ENCODE measurements around the gene IL22RA2. TPM values are rescaled to one million over a fixed set of nuclear protein-coding genes. Genes with fewer than 3 reads are reported as not detected.

The IL22RA2 gene, protein sequence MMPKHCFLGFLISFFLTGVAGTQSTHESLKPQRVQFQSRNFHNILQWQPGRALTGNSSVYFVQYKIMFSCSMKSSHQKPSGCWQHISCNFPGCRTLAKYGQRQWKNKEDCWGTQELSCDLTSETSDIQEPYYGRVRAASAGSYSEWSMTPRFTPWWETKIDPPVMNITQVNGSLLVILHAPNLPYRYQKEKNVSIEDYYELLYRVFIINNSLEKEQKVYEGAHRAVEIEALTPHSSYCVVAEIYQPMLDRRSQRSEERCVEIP
- not detected for total RNA-seq

- no peak within 1 kb of the TSS for H3K4me3 ChIP-seq
- no peaks in the 10 kb centered on the region for H3K27me3 ChIP-seq (replicated peaks; ENCODE audit: insufficient read depth)
- TF ChIP-seq, protein P1, sequence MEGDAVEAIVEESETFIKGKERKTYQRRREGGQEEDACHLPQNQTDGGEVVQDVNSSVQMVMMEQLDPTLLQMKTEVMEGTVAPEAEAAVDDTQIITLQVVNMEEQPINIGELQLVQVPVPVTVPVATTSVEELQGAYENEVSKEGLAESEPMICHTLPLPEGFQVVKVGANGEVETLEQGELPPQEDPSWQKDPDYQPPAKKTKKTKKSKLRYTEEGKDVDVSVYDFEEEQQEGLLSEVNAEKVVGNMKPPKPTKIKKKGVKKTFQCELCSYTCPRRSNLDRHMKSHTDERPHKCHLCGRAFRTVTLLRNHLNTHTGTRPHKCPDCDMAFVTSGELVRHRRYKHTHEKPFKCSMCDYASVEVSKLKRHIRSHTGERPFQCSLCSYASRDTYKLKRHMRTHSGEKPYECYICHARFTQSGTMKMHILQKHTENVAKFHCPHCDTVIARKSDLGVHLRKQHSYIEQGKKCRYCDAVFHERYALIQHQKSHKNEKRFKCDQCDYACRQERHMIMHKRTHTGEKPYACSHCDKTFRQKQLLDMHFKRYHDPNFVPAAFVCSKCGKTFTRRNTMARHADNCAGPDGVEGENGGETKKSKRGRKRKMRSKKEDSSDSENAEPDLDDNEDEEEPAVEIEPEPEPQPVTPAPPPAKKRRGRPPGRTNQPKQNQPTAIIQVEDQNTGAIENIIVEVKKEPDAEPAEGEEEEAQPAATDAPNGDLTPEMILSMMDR (IDR thresholded peaks at IDR 0.05) = no peak
- TF ChIP-seq POLR2A (IDR thresholded peaks at IDR 0.05) (no peak), POLR2AphosphoS5 (IDR thresholded peaks at IDR 0.05) (no peak)
- WGBS = 91% methylated on average over 4 of the region's 4 CpGs
- no peaks in the 10 kb centered on the region for H3K9me3 ChIP-seq
- intact Hi-C loops (cut with DNase I) = no loop called here
- no peak within 1 kb of the TSS for H3K27ac ChIP-seq
- no peaks in the 10 kb centered on the region for H3K36me3 ChIP-seq
- DNase-seq (ENCODE audit: low spot score) = no peak
- no peaks in the 10 kb centered on the region for H3K4me1 ChIP-seq (replicated peaks)
These were observed at the start of gene IL22RA2 for GRCh38 chr6:137173501-137173900. Gene IL22RA2, minus strand, starts transcription at chr6:137173644. Its CDS starts 11,895 bp downstream, at chr6:137161749.

GRCh38 chr6:137222381-137222780 lies 48.9 kb upstream of the IL22RA2 start:
- Histone ChIP-seq H3K9me3 (no peaks in the 10 kb centered on the region), H3K36me3 (no peaks in the 10 kb centered on the region), H3K27me3 (replicated peaks; ENCODE audit: insufficient read depth) (no peaks in the 10 kb centered on the region), H3K4me3 (no peak overlapping the region), H3K4me1 (replicated peaks) (peaks cover 28% of the 10 kb centered on the region), H3K27ac (peak overlapping the region; percentile 79 to 84)
- TF ChIP-seq, protein P1 (IDR thresholded peaks at IDR 0.05) = no peak
- peak; percentile 92 for TF ChIP-seq POLR2AphosphoS5 (IDR thresholded peaks at IDR 0.05)
- intact Hi-C loops (cut with DNase I) = no loop called here
- peak; percentile 71 for DNase-seq (ENCODE audit: low spot score)
- WGBS = 11% methylated on average over 3 of the region's 3 CpGs

GRCh38 chr6:137219664-137220252 lies 46.3 kb upstream of the IL22RA2 start:
- no peaks in the 10 kb centered on the region for H3K36me3 ChIP-seq
- no peak for TF ChIP-seq POLR2AphosphoS5 (IDR thresholded peaks at IDR 0.05)
- TF ChIP-seq, protein P1 (IDR thresholded peaks at IDR 0.05) = no peak
- TF ChIP-seq POLR2A (IDR thresholded peaks at IDR 0.05) = no peak
- peaks cover 35% of the 10 kb centered on the region for H3K4me1 ChIP-seq (replicated peaks)
- H3K27me3 ChIP-seq (replicated peaks; ENCODE audit: insufficient read depth) = no peaks in the 10 kb centered on the region
- no peak for DNase-seq (ENCODE audit: low spot score)
- intact Hi-C loops (cut with DNase I) = no loop called here
- WGBS = 49% methylated on average over 6 of the region's 6 CpGs
- peak overlapping the region; percentile 96 to 97 for H3K27ac ChIP-seq
- H3K4me3 ChIP-seq = peak overlapping the region; percentile 72 to 94
- H3K9me3 ChIP-seq = no peaks in the 10 kb centered on the region

DNA sequence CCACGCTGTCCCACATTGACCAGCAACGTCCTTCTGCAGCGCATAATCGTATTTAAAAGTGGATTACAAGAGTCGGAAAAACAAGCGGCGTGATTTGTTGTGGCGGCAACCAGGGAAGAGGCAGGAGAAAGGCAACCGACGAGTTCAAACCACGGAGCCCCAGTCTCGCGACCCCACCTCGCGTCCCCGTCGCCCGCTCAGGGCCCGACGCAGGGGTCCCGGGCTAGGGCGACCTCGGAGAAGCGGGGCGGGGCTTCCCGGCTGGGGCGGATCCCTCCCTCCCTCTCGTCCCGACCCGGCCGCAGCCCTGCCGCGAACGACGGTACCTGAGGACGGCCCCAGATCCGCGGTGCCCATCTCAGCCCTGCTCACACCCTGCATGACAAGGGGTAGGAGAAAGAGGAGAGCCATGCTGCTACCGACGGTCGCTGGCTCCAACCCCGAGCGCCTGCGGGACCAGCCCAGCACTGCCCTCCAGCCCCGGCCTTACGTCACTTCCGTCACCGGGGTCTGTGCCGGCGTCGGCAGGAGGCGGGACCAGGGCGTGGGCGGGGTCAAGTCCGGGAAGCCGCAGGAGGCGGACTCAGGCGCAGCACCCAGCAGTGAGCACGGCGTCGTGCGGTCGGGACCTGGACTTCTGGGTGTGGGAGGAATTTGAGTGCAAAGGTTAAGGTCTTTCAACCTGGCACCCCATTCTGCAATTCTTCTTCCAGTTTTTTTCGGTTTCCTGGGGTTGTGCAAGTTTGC lies 45.6 kb upstream of the IL22RA2 start, which contains the start of gene IFNGR1:
TSS of gene IFNGR1 (minus strand) at position 469 of the 747 bp plus-strand sequence. CDS start at position 411, 58 bp downstream.
- intact Hi-C loops (cut with DNase I) = no loop called here
- DNase-seq (ENCODE audit: low spot score) = peak; percentile 97
- peak within 1 kb of the TSS; percentile 72 to 94 for H3K4me3 ChIP-seq
- H3K27me3 ChIP-seq (replicated peaks; ENCODE audit: insufficient read depth) = no peaks in the 10 kb centered on the region
- peak within 1 kb of the TSS; percentile 96 to 97 for H3K27ac ChIP-seq
- no peaks in the 10 kb centered on the region for H3K36me3 ChIP-seq
- no peaks in the 10 kb centered on the region for H3K9me3 ChIP-seq
- TF ChIP-seq, protein P1 (IDR thresholded peaks at IDR 0.05) = peak in 1 of 4 experiments; percentile 22
- TF ChIP-seq POLR2AphosphoS5 (IDR thresholded peaks at IDR 0.05) (peak; percentile 99), POLR2A (IDR thresholded peaks at IDR 0.05) (peak; percentile 98)
- under 1% methylated on average over 51 of the region's 64 CpGs for WGBS
- H3K4me1 ChIP-seq (replicated peaks) = peaks cover 35% of the 10 kb centered on the region
